GM19324 (cell line): Measurements from ENCODE around the gene BIRC6.
"Not testable (repeated sequence)": the region's sequence is repeated elsewhere in the genome, so short reads cannot be mapped to it uniquely, and the experiment has no call there.

Source experiments
- ATAC-seq: cut with Tn5 transposase; IDR thresholded peaks from one replicate; pipeline ENCODE4 v1.9.1; 2021; ENCODE audit warnings: mild to moderate bottlenecking, moderate library complexity; ENCODE audit not compliant: unreplicated experiment, low FRiP score

BIRC6 gene

DNA sequence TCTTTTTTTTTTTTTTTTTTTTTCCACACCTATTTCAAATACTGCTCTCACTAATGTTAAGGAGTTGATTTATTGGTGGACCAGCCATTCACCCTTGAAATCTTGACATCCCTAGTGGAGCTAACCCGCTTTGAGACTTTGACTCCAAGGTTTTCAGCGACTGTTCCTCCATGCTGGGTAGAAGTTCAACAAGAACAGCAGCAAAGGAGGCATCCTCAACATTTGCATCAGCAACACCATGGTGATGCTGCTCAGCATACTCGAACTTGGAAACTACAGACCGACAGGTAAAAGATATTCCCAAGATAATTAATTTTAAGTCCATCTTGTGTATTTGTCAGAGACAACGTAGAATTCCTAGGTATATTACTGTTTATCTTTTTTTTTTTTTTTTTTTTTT is 74.0 kb downstream of the BIRC6 start:
- no peak for ATAC-seq

DNA sequence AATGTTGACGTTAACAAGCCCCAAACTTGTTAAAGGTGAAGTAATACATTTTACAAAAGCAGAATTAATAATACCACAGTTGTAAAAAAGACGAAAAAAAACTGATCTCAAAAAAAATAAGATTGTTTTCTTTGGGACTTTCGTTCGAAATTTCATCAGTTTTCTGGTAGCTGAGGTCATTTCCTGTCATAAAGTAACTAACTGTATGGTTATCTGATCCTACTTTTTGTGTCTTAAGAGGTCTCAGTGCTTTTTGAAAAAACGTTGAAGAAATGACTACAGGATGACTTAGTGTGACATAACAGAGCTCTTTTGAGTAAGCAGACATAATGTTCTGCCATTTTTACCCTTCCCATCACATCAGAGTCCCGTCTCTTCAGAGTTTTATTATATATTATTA is 79.3 kb downstream of the BIRC6 start:
- ATAC-seq: no peak

DNA sequence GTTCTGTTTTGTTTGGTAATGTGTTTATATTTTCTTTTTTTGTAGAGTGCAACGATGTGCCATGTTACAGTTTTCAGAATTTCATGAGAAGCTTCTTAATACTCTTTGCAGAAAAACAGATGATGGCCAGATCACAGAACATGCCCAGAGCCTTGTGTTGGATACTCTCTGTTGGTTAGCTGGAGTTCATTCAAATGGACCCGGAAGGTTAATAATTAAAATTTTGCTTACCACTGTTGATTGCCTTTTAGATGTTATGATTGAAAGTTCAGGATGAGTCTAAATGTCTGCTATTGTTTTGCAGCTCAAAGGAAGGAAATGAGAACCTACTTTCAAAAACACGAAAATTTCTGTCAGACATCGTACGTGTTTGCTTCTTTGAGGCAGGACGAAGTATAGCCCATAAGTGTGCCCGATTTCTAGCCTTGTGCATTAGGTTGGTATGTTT is 85.2 kb downstream of the BIRC6 start:
- no peak for ATAC-seq

DNA sequence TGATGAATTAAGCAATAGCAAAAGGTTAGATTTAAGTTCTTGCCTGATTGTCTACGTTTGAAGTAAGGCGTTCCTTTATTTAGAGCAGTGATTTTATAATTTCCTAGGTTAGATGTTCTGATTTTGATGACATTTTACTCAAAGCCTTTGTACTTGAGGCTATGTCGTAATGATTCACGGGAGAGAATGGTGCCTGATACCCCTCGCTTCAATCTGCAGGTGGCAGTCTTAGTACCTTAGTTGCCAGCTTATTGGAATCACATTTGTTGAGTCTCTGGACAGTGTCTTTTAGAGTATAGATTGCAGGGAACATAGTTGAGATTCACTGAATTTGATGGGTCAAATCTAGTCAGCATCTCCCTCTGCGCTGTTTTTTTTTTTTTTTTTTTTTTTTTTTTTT is 89.5 kb downstream of the BIRC6 start:
- no peak for ATAC-seq

DNA sequence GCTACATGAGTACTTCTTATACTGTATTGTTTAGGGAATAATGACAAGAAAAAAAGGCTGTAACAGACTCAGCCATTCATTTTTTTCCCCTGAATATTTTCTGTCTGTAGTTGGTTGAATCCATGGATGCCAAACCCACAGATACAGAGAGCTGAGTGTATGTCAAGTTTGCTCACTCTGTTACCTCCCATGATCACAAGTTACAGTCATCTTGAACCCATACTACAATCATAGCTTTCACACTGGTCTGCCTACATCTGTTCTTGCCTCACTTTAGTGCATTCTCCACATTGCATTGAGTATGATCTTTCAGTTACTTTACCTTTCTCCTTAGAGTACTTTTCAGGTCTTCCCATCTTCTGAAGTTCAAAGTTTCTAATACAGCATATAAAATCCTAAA is 94.0 kb downstream of the BIRC6 start:
- no peak for ATAC-seq

DNA sequence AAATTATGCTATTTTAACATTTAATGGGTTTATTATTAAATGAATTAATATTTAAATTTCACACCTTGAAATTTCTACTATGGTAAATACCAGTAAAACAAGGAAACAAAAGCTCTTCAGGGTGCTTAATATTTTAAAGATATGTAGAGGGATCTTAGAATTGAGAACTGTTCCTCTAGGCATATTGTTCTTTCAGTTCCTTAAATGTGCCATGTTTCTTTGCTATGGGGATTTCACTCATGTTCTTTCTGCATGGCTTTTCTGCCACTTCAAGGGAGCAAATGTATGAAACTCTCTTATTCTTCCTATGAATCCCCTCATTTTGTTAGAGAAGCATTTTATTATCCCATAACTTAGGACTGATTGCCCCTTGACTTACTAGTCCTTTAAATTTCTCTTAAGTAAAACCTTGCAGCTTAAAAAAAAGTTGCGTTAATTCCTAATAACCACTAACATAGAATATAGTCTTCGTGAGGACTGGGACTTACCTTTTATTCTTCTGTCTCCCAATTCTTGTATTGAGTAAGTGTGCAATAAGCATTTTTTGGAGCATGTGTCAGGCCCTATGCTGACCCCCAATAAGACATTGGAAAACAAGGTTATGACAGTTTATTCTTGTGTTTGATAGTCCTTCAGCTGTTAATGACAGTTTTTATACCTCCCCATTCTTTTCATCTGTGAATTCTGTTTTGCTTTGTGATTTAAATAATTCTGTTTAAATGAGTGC is 95.7 kb downstream of the BIRC6 start:
- ATAC-seq: no peak

DNA sequence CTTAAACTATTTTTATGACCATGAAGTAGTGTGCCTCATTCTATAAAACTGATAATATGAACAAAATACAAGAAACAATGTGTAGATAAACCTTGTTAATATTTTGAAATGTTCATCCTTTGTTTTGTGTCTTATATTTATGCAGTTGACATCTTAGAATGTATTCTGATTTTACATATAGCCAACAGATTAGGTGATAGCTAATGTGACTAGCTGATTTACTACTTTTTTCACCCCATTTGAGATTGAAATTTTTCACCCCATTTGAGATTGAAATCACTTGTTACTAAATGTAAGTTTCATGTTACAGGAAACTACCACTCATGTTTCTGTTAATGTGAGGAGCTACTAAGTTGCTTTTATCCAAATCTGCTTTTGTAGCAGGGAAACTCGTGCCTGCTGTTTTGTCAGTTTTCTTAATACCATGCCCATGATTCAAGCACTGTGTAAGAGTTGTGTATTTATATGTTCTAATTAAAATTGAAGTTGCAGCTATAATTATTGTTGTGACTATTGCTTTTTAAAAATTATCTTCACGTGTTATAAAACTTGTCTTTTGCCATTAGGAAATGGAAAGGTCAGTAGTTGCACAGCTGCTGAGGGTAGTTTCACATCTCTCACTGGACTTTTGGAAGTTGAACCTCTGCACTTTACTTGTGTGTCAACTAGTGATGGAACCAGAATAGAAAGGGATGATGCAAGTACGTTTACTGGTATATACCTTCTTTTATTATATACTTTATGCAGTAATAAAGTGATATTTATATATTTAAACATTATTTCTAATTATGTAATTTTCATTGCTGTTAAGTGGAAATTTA is 96.6 kb downstream of the BIRC6 start:
- ATAC-seq: no peak

DNA sequence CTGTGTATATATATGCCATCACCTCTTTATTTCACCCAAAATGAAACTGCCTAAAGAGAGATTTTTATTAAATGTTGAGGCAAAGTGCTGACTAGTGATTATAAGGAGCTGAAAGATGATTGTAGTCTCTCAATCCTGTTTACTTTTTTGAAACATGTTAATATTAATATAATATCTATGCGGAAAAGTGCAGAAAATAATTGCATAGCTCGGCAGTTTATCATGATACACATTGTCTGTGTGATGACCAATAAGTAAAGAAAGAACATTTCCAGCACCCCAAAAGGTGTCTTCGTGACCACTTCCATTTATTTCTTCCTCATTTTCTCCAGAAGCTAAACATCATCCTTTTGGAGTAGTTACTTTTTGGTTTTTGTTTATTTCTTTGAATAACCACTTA is 99.0 kb downstream of the BIRC6 start:
- ATAC-seq: no peak

DNA sequence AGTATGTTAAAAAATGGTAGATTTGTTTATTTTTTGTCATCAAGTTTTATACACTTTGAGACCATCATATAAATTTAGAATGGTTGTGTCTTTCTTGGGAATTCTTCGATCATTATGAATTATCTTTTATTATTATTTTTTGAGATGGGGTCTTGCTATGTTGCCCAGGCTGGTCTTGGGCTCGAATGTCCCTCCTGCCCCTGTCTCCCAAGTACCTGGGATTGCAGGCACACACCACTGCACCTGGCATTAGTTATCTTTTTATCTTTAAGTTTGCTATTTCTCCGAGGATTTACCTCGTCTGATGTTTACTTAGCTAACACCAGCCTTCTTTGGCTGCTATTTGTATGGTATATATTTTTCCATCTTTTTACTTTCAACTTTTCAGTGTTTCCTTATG is 100.0 kb downstream of the BIRC6 start:
- no peak for ATAC-seq

DNA sequence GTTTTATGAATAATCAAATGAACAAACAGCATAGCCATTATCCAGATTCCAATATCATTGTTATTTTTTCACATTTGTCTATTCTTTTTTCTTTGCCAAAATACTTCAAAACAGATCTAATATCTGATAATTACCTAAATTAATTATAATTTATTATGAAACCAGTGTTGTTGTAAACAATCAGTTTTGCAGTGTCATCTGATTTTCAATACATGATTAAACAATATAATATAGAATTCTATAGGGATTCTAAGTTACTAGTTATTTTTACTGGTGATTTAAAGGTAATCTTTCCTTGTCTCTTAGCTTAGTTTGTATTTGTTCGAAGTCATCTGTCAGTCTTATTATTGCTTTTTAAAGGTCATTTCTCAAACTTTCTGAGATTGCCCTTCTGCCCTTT is 101.0 kb downstream of the BIRC6 start:
- no peak for ATAC-seq

DNA sequence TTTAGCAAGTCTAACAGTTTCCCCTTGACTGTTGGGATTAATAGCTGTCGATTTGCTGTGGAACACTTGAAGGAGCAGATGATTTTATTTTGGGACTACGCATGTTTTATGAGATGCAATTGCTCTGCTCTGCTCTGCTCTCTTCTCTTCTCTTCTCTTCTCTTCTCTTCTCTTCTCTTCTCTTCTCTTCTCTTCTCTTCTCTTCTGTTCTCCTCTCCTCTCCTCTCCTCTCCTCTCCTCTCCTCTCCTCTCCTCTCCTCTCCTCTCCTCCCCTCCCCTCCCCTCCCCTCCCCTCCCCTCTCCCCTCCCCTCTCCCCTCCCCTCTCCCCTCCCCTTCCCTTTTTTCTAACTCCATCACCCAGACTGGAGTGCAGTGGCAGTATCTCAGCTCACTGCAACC is 104.0 kb downstream of the BIRC6 start:
- not testable (repeated sequence) for ATAC-seq

DNA sequence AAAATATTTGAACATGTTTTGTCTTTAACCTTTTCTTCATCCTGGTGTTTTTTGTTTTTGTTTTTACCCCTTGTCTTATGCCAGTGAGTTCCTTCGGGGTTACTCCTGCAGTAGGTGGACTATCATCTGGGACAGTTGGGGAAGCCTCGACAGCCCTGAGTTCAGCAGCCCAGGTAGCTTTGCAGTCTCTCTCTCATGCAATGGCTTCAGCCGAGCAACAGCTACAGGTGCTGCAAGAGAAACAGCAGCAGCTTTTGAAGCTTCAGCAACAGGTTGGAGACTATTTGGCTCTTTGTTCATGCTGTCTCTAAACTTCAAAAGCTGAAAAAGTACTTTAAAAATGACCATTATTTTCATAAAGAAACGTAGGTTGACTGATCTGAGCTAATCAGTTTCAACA is 106.3 kb downstream of the BIRC6 start:
- ATAC-seq: no peak

DNA sequence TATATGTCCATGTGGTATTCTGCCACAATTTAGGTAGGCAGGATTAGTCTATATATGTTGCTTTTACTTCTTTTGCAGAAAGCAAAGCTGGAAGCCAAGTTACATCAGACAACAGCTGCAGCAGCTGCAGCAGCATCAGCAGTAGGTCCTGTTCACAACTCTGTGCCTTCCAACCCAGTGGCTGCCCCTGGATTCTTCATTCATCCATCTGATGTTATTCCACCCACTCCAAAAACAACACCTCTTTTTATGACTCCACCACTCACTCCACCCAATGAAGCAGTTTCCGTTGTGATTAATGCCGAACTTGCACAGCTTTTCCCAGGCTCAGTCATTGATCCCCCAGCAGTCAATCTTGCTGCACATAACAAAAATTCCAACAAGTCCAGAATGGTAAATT is 107.6 kb downstream of the BIRC6 start:
- ATAC-seq: no peak

DNA sequence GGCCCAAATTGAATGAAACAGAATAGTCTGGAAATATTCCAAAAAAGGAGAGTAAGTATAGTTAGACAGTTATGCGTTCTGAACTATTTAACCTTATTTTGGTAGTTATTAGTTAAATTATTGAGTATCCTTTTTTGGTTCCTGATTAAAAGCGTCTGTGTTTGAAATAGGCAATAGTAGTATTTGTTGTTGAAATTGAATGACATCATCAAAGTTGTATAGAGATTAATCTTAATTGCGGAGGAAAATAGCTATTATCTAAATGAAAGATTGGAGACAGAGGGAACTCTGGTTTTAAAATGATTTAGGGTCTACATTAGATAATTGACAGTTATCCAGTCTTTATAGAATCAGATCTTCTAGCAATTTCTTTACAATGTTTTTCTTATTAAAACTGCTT is 115.8 kb downstream of the BIRC6 start:
- no peak for ATAC-seq

DNA sequence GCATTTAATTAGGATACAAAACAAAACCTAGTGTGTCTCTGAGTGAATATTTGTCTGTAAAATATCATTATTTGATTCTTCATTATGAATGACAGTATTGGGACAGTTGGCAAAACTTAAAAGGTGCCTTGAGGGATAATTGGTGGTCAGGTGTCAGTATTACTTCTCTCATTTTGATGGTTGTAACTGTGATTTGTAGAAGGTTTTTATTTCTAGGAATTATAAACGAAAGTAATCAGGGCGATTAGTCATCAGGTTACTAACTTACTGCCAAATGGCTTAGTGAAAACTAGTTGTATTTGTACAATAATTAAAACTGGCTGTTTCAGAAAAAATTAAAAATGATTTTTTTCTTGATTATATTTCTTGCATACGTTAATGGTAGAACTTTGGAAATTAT is 117.6 kb downstream of the BIRC6 start:
- ATAC-seq: no peak

DNA sequence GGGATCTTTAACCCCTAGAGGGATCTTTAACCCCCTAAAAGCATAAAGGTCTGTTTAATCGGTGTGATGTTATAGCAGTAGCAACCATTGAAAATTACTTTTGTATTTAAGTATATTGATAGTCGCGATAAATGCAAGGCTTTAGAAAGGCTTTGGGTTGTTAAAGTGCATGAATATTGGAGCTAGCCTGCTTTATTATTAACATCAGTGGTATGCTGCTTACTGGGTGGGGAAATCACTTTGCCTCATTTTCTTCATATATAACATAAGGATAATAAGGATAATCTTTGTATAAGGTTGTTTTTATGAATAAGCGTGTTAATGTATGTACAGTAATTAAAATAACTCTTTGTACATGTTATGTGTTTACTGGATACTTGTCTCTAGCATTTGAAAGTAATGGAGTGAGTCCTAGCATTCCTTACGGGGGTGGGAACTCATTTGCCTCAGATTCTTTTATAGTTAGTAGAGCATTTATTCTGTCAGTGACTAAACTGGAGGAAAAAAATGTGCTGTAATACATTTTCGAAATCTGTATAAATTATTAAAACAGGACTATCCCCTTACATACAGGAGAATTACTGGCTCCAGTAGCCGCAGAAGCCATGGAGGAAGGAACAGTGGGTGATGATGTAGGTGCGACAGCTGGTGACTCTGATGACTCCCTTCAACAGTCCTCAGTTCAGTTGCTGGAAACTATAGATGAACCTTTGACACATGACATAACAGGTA is 122.2 kb downstream of the BIRC6 start:
- no peak for ATAC-seq

DNA sequence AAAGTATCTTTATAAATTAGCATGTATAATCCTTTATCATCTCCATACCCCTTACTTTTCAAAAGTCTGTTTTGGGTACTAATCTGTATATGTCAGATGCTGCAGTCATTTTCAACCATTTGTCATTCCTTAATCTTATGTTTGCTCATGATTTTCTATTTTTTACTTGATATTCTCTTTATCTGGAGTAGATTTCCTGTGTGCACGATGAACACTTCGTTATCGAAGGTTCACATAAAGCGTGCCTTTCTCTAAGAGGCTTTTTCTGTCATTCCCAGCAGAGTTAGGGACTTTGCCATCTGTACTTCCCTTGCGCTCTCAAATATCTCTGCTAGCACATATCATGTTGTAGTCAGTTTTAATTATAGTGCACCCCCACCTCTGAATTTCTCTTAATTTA is 123.2 kb downstream of the BIRC6 start:
- no peak for ATAC-seq

DNA sequence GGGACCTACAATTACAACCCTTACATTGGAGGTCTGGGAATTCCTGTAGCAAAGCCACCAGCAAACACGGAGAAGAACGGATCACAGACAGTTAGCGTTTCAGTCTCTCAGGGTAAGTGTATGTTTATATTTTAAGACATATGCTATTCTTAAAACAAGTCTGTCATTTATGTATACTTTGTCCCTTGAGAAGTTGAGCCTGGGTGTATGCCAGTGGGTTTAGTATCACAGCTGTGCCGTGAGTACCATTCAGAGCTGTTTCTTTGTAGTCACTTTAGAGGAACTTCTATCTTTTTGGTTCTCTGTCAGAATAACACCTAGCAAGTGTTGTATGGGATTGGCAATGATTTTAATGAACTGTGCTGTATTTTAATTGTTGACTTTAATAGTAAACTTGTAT is 125.6 kb downstream of the BIRC6 start:
- no peak for ATAC-seq

DNA sequence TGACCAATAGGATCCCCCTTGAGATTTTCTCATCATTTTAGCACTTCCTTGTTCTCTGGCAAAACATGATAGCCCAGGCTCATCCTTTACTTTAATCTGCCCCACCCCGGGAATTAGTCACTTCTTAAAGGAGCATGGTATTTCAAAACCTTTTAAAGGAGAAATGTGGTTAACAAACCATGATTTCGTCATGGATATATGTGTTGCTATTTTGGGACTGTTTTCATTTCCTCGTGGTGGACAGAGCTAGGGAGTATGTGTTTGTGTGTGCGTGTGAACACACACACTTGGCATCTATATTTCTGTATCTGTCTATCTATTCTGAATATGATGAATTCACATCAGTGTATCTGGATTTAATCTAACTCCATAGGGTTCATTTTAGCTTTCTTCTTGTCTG is 128.1 kb downstream of the BIRC6 start:
- no peak for ATAC-seq

DNA sequence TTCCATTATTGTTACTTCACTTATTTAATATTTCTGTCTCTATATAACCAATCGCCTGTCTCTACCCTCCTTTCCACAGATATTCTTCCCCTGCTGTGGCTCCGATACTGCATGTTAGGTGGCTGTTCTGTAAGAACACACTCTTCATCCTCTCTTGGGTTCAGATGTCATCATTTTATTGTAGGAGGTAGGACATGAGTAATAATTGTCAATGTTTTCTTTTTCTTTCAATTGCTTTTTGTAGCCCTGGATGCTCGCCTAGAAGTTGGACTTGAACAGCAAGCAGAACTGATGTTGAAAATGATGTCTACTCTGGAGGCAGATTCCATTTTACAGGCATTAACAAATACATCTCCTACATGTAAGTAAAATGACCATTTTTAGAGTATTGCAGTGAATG is 128.6 kb downstream of the BIRC6 start:
- ATAC-seq: no peak

DNA sequence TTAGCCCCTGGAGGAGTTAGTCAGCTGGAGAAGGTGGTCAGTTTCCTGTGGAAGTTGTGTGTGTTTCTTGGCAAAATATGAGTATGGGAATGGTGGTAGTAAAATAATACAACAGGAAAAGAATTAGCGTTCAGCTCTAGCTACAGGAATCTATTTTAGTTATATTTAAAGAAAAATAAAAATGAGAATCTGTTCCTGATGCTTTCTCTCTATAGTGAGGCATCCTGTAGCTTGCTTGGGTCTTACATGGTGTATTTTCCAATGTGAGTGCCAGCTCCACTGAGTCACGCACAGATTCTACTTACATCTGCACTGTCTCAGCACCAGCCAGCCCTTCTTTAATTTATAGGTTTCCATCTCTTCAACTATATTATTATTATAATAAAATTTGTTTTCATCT is 132.2 kb downstream of the BIRC6 start:
- ATAC-seq: no peak
